ENCODE measurements around the gene STAB2. TPM values are rescaled to one million over a fixed set of nuclear protein-coding genes. Genes with fewer than 3 reads are reported as not detected.

The STAB2 gene
- total and polyA plus RNA-seq, 2 of the 4 experiments (the other 2 are of a cell fraction): not detected

GRCh38 chr12:103731539-103731938 lies 144.5 kb downstream of the STAB2 start:
- no peak overlapping the region for H3K9ac ChIP-seq (ENCODE audit: low read depth, low read length)
- DNase-seq (no peak), ATAC-seq (ENCODE audit: low read depth) (no peak)
- H3K4me3 ChIP-seq (ENCODE audit: insufficient read depth, low read depth, low read length): no peak overlapping the region
- H3K56ac ChIP-seq (ENCODE audit: extremely low read depth, insufficient read depth, low read length): no peak overlapping the region
- no peaks in the 10 kb centered on the region for H3K4me1 ChIP-seq (ENCODE audit: control insufficient read depth, insufficient read depth, low read length)
- no peak overlapping the region for H2AFZ ChIP-seq (replicated peaks; ENCODE audit: low read length, poor library complexity)
- POLR2A ChIA-PET (ENCODE audit: unreplicated experiment): no interaction called here
- no peak overlapping the region for H3K14ac ChIP-seq (replicated peaks; ENCODE audit: low read depth, low read length)
- no peak overlapping the region for H2BK20ac ChIP-seq (ENCODE audit: low read depth, low read length)
- CTCF ChIA-PET: no interaction called here
- no peak overlapping the region for H2BK5ac ChIP-seq (ENCODE audit: low read depth, low read length, poor library complexity, severe bottlenecking)
- H4K5ac ChIP-seq (ENCODE audit: low read depth, low read length): no peak overlapping the region
- BruUV-seq (replicated peaks): no TSS peak
- no peak overlapping the region for H4K8ac ChIP-seq (ENCODE audit: low read depth in 2 of 2, low read length in 2 of 2)
- no peak overlapping the region for H4K91ac ChIP-seq (ENCODE audit: insufficient read depth, low read depth, low read length)
- in situ Hi-C loops (cut with MboI; ENCODE audit: low sequenced_read_pairs): no loop called here
- no peaks in the 10 kb centered on the region for H3K79me1 ChIP-seq (ENCODE audit: low read depth in 1 of 2, low read length in 2 of 2)
- H3K9me1 ChIP-seq (ENCODE audit: insufficient read depth, low read length): no peaks in the 10 kb centered on the region; the same call in 1 of the 2 replicates
- H2AK9ac ChIP-seq (replicated peaks; ENCODE audit: low read depth, low read length, poor library complexity): no peak overlapping the region
- WGBS, 2 experiments (ENCODE audit: extremely low coverage in 2 of 2, insufficient read length in 1 of 2): no CpG with 5 or more reads among the region's 1 CpG
- H3K23ac ChIP-seq (ENCODE audit: low read depth, low read length): no peak overlapping the region
- no peak overlapping the region for H3K4ac ChIP-seq (ENCODE audit: low read depth, low read length)
- H3K18ac ChIP-seq (ENCODE audit: low read depth, low read length): no peak overlapping the region
- H3K36me3 ChIP-seq (ENCODE audit: control insufficient read depth, insufficient read depth, low read length): no peaks in the 10 kb centered on the region
- H2AK5ac ChIP-seq (ENCODE audit: low read depth, low read length): no peak overlapping the region
- H2BK120ac ChIP-seq (ENCODE audit: low read depth, low read length): no peak overlapping the region
- no peak overlapping the region for H3K27ac ChIP-seq (ENCODE audit: insufficient read depth, low read length)
- dilution Hi-C loops (cut with HindIII; ENCODE audit: low sequenced_read_pairs, unreplicated experiment): no loop called here
- H4K20me1 ChIP-seq (ENCODE audit: insufficient read depth, low read length): no peaks in the 10 kb centered on the region
- no peak overlapping the region for H2BK15ac ChIP-seq (ENCODE audit: low read depth, low read length)
- H3K9me3 ChIP-seq (ENCODE audit: control insufficient read depth, insufficient read depth, low read length): no peaks in the 10 kb centered on the region; the same call in 1 of the 2 replicates
- H3K27me3 ChIP-seq (ENCODE audit: control insufficient read depth, insufficient read depth, low read length): peaks cover 1% of the 10 kb centered on the region
- intact Hi-C loops (cut with micrococcal nuclease): no loop called here
- no peak for TF ChIP-seq CHD1 (IDR thresholded peaks at IDR 0.05; ENCODE audit: low read depth, low read length)
- H3K4me2 ChIP-seq (ENCODE audit: low read depth, low read length): no peak overlapping the region
